Measurements from ENCODE around the gene PLEKHA8. TPM values are rescaled to one million over a fixed set of nuclear protein-coding genes. Genes with fewer than 3 reads are reported as not detected.

The PLEKHA8 gene
- total RNA-seq, 1 donor from 2014 or later: 57.9 TPM

DNA sequence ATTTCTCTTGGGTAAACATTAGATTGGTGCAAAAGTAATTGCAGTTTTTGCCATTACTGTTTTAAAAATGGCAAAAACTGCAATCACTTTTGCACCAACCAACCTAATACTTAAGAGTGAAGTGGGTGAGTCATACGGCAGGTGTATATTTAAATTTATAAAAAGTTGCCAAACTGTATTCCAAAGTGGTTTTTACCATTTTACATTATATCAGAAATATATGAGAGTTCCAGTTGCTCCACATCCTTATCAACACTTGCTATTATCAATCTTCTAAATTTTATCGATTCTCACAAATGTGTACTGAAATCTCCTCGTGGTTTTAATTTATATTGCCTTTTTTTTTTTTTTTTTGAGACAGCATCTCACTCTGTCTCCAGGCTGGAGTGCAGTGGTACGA, 35.1 kb upstream of the PLEKHA8 start:
- H3K27me3 Mint-ChIP-seq (ENCODE audit: unreplicated experiment): peaks cover 8% of the 10 kb centered on the region
- peaks cover 11% of the 10 kb centered on the region for H3K36me3 Mint-ChIP-seq (ENCODE audit: unreplicated experiment)
- no peak for DNase-seq
- H3K27ac Mint-ChIP-seq (ENCODE audit: unreplicated experiment): no peak overlapping the region
- TF ChIP-seq, protein P1, sequence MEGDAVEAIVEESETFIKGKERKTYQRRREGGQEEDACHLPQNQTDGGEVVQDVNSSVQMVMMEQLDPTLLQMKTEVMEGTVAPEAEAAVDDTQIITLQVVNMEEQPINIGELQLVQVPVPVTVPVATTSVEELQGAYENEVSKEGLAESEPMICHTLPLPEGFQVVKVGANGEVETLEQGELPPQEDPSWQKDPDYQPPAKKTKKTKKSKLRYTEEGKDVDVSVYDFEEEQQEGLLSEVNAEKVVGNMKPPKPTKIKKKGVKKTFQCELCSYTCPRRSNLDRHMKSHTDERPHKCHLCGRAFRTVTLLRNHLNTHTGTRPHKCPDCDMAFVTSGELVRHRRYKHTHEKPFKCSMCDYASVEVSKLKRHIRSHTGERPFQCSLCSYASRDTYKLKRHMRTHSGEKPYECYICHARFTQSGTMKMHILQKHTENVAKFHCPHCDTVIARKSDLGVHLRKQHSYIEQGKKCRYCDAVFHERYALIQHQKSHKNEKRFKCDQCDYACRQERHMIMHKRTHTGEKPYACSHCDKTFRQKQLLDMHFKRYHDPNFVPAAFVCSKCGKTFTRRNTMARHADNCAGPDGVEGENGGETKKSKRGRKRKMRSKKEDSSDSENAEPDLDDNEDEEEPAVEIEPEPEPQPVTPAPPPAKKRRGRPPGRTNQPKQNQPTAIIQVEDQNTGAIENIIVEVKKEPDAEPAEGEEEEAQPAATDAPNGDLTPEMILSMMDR (IDR thresholded peaks at IDR 0.05; ENCODE audit: partially characterized antibody, unreplicated experiment): no peak
- H3K4me1 Mint-ChIP-seq (ENCODE audit: low read depth, unreplicated experiment): peaks cover 3% of the 10 kb centered on the region
- H3K4me3 Mint-ChIP-seq (ENCODE audit: unreplicated experiment): no peak overlapping the region
- H3K9me3 Mint-ChIP-seq (ENCODE audit: unreplicated experiment): peaks cover 12% of the 10 kb centered on the region

DNA sequence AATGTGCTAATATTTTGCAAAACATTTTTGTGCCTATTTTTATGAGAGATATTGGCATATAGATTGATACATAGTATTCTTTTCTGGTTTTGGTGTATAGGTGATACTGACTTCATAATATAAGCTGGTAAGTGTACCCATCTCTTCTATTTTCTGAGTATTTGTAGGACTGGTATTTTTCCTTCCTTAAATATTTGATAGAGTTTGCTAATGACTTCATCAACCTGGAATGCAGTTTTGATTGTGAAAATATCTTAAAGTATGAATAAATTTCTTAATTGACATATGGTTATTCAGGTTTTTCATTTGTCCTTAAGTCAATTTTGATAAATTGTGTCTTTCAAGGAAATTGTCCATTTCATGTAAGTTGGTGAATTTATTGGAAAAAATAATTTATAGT, 32.6 kb upstream of the PLEKHA8 start:
- Mint-ChIP-seq H3K4me3 (ENCODE audit: unreplicated experiment) (no peak overlapping the region), H3K9me3 (ENCODE audit: unreplicated experiment) (peaks cover 3% of the 10 kb centered on the region), H3K36me3 (ENCODE audit: unreplicated experiment) (peaks cover 11% of the 10 kb centered on the region), H3K27me3 (ENCODE audit: unreplicated experiment) (peaks cover 2% of the 10 kb centered on the region), H3K4me1 (ENCODE audit: low read depth, unreplicated experiment) (no peaks in the 10 kb centered on the region), H3K27ac (ENCODE audit: unreplicated experiment) (no peak overlapping the region)
- TF ChIP-seq, protein P1 (IDR thresholded peaks at IDR 0.05; ENCODE audit: partially characterized antibody, unreplicated experiment): no peak
- DNase-seq: no peak

DNA sequence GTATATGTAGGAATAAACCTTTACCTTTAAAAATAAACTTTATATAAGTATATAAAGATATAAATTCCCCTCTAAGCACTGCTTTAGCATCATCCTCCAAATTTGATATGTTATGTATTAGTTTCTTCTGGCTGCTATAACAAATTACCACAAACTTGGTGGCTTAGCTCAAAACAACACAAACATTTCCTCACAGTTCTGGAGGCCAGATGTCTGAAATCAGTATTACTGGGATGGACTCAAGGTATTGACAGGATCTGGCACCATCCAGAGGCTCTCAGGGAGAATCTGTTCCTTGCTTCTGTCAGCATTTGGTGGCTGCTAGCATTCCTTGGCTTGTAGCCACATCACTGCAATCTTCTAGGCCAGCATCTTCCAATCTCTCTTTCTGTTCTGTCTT, 31.9 kb upstream of the PLEKHA8 start:
- no peak overlapping the region for H3K4me3 Mint-ChIP-seq (ENCODE audit: unreplicated experiment)
- TF ChIP-seq, protein P1 (IDR thresholded peaks at IDR 0.05; ENCODE audit: partially characterized antibody, unreplicated experiment): no peak
- H3K9me3 Mint-ChIP-seq (ENCODE audit: unreplicated experiment): peaks cover 1% of the 10 kb centered on the region
- H3K27ac Mint-ChIP-seq (ENCODE audit: unreplicated experiment): no peak overlapping the region
- H3K27me3 Mint-ChIP-seq (ENCODE audit: unreplicated experiment): peaks cover 2% of the 10 kb centered on the region
- DNase-seq: no peak
- H3K4me1 Mint-ChIP-seq (ENCODE audit: low read depth, unreplicated experiment): no peaks in the 10 kb centered on the region
- H3K36me3 Mint-ChIP-seq (ENCODE audit: unreplicated experiment): peaks cover 11% of the 10 kb centered on the region

DNA sequence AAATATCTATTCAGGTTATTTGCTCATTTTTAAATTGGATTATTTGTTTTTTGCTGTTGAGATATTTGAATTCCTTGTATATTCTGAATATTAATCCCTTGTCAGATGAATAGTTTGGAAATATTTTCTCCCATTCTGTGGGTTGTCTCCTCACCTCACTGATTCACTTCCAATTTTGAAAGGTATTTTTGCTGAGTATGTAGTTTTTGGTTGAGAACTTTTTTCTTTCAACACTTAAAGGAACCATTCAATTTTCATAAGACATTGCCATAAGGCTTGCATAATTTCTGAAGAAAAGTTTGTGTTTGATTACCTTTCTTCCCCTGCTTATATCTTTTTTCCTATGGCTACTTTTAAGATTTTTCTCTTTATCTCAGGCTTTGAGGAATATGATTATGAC, 29.7 kb upstream of the PLEKHA8 start:
- Mint-ChIP-seq H3K4me1 (ENCODE audit: low read depth, unreplicated experiment) (peaks cover 4% of the 10 kb centered on the region), H3K27ac (ENCODE audit: unreplicated experiment) (no peak overlapping the region), H3K27me3 (ENCODE audit: unreplicated experiment) (peaks cover 2% of the 10 kb centered on the region), H3K9me3 (ENCODE audit: unreplicated experiment) (peaks cover 1% of the 10 kb centered on the region), H3K36me3 (ENCODE audit: unreplicated experiment) (peaks cover 5% of the 10 kb centered on the region), H3K4me3 (ENCODE audit: unreplicated experiment) (no peak overlapping the region)
- DNase-seq: no peak
- TF ChIP-seq, protein P1 (IDR thresholded peaks at IDR 0.05; ENCODE audit: partially characterized antibody, unreplicated experiment): no peak

DNA sequence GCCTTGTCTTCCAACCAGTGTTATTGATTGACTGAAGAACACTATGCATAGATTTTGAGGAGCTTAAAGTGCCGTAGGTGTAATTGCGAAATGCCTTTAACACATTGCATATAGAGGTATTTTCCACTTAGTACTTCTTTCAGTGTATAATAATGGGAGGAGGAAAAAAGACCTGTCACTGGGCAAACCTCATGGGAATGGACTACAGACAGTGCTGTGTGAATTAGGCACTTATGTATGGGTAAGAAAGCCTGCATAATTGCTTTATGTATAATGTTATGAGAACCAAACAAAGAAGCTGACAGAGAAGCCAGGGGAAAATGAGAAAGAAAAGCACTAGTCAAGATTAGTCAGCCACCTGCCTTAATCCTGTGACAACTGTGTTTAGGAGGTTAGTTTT, 26.2 kb upstream of the PLEKHA8 start:
- Mint-ChIP-seq H3K4me3 (ENCODE audit: unreplicated experiment) (peak overlapping the region; percentile 67), H3K9me3 (ENCODE audit: unreplicated experiment) (peaks cover 1% of the 10 kb centered on the region), H3K27ac (ENCODE audit: unreplicated experiment) (no peak overlapping the region), H3K4me1 (ENCODE audit: low read depth, unreplicated experiment) (peaks cover 4% of the 10 kb centered on the region), H3K36me3 (ENCODE audit: unreplicated experiment) (no peaks in the 10 kb centered on the region), H3K27me3 (ENCODE audit: unreplicated experiment) (peaks cover 2% of the 10 kb centered on the region)
- no peak for DNase-seq
- TF ChIP-seq, protein P1 (IDR thresholded peaks at IDR 0.05; ENCODE audit: partially characterized antibody, unreplicated experiment): no peak

Measured in glutamatergic neuron (in vitro differentiated cells).